HG03139 (cell line): ENCODE results near the gene ACOT11.
"Not testable (repeated sequence)": the region's sequence is repeated elsewhere in the genome, so short reads cannot be mapped to it uniquely, and the experiment has no call there.

ENCODE experiments used
- ATAC-seq: cut with Tn5 transposase; IDR thresholded peaks from one replicate; pipeline ENCODE4 v1.9.1; 2021; ENCODE audit not compliant: unreplicated experiment

The ACOT11 gene

GRCh38 chr1:54536656-54537055 is 11.4 kb upstream of the ACOT11 start:
- ATAC-seq = not testable (repeated sequence)

- no peak for ATAC-seq
Observed at GRCh38 chr1:54537611-54538010, 10.4 kb upstream of the ACOT11 start.

GRCh38 chr1:54538538-54538937 is 9.5 kb upstream of the ACOT11 start:
- no peak for ATAC-seq

- ATAC-seq = no peak
Observed at GRCh38 chr1:54540582-54541295, 7.3 kb upstream of the ACOT11 start.

GRCh38 chr1:54542120-54542961 is 5.7 kb upstream of the ACOT11 start:
- ATAC-seq = no peak

- ATAC-seq = no peak
Observed at GRCh38 chr1:54542962-54543539, 5.0 kb upstream of the ACOT11 start.

GRCh38 chr1:54543729-54544496 is 4.1 kb upstream of the ACOT11 start:
- ATAC-seq = no peak

- ATAC-seq = no peak
Observed at GRCh38 chr1:54545916-54546635, 2.0 kb upstream of the ACOT11 start.

GRCh38 chr1:54546651-54547401 is 1.2 kb upstream of the ACOT11 start:
- no peak for ATAC-seq

GRCh38 chr1:54548389-54549044 is 489 bp downstream of the ACOT11 start:
- ATAC-seq = no peak

GRCh38 chr1:54549181-54549924 is 1.3 kb downstream of the ACOT11 start:
- no peak for ATAC-seq

- no peak for ATAC-seq
Observed at GRCh38 chr1:54551891-54552290, 3.9 kb downstream of the ACOT11 start.

- no peak for ATAC-seq
Observed at GRCh38 chr1:54553602-54554313, 5.7 kb downstream of the ACOT11 start.

- no peak for ATAC-seq
Observed at GRCh38 chr1:54556110-54556509, 8.1 kb downstream of the ACOT11 start.

- ATAC-seq = no peak
Observed at GRCh38 chr1:54557671-54558355, 9.8 kb downstream of the ACOT11 start.

GRCh38 chr1:54558434-54559030 is 10.5 kb downstream of the ACOT11 start:
- ATAC-seq = no peak

- ATAC-seq = no peak
Observed at GRCh38 chr1:54559111-54559548, 11.1 kb downstream of the ACOT11 start.
